H9 (cell line): ENCODE measurements around the gene PPFIA2. TPM values are rescaled to one million over a fixed set of nuclear protein-coding genes. Genes with fewer than 3 reads are reported as not detected.

Experiments used
- DNase-seq: peaks from one replicate; pipeline ENCODE4 v3.0.0-alpha.2; 2017
- H2AFZ ChIP-seq: one replicate; pipeline ENCODE4 v1.6.1; 2013; ENCODE audit warnings: mild to moderate bottlenecking, low read length, control low read depth, moderate library complexity
- H2AK5ac ChIP-seq: 2 replicates; pipeline ENCODE4 v1.6.1; 2013; ENCODE audit warnings: low read length, control low read depth, mixed read lengths; ENCODE audit not compliant: insufficient read length
- H2BK120ac ChIP-seq: one replicate; pipeline ENCODE4 v1.6.1; 2013; ENCODE audit warnings: low read depth, mild to moderate bottlenecking, low read length, control low read depth, inconsistent platforms; ENCODE audit not compliant: poor library complexity, severe bottlenecking
- H2BK12ac ChIP-seq: 2 replicates; pipeline ENCODE4 v1.6.1; 2013; ENCODE audit warnings: low read length, control low read depth, mixed read lengths, low read depth; ENCODE audit not compliant: insufficient read length
- H2BK15ac ChIP-seq: 2 replicates; pipeline ENCODE4 v1.6.1; 2013; ENCODE audit warnings: low read depth, low read length, control low read depth
- H2BK20ac ChIP-seq: one replicate; pipeline ENCODE4 v1.6.1; 2013; ENCODE audit warnings: low read depth, mild to moderate bottlenecking, low read length, control low read depth, inconsistent platforms; ENCODE audit not compliant: poor library complexity, severe bottlenecking
- H2BK5ac ChIP-seq: 2 replicates; pipeline ENCODE4 v1.6.1; 2013; ENCODE audit warnings: low read length, control low read depth, mixed read lengths; ENCODE audit not compliant: insufficient read length
- H3K14ac ChIP-seq: 2 replicates; pipeline ENCODE4 v1.6.1; 2013; ENCODE audit warnings: low read length, control low read depth; ENCODE audit not compliant: insufficient read depth
- H3K18ac ChIP-seq: 2 replicates; pipeline ENCODE4 v1.6.1; 2013; ENCODE audit warnings: low read depth, mild to moderate bottlenecking, mixed read lengths, low read length, control low read depth; ENCODE audit not compliant: insufficient read length
- H3K23ac ChIP-seq: 2 replicates; pipeline ENCODE4 v1.6.1; 2013; ENCODE audit warnings: low read length, control low read depth, mixed read lengths, low read depth; ENCODE audit not compliant: insufficient read length
- H3K23me2 ChIP-seq: 2 replicates; pipeline ENCODE4 v1.6.1; 2013; ENCODE audit warnings: low read depth, mild to moderate bottlenecking, mixed read lengths, low read length, control low read depth; ENCODE audit not compliant: insufficient read length, poor library complexity, severe bottlenecking
- H3K27ac ChIP-seq: 2 replicates; pipeline ENCODE4 v1.5.1; 2013; ENCODE audit warnings: low read length, control low read depth, mixed read lengths, low read depth; ENCODE audit not compliant: insufficient read length
- H3K27me3 ChIP-seq: 2 replicates; pipeline ENCODE4 v1.6.1; 2013; ENCODE audit warnings: low read length, control low read depth, inconsistent platforms; ENCODE audit not compliant: insufficient read depth
- H3K4ac ChIP-seq: 2 replicates; pipeline ENCODE4 v1.6.1; 2013; ENCODE audit warnings: low read depth, mild to moderate bottlenecking, control low read depth, inconsistent platforms, low read length, moderate library complexity
- H3K4me1 ChIP-seq: 2 replicates; pipeline ENCODE4 v1.6.1; 2013; ENCODE audit warnings: low read length, control low read depth, inconsistent platforms; ENCODE audit not compliant: insufficient read depth
- H3K4me2 ChIP-seq: 2 replicates; pipeline ENCODE4 v1.6.1; 2013; ENCODE audit warnings: low read length, control low read depth, mixed read lengths; ENCODE audit not compliant: insufficient read length, insufficient read depth
- H3K56ac ChIP-seq: 2 replicates; pipeline ENCODE4 v1.6.1; 2013; ENCODE audit warnings: low read depth, mild to moderate bottlenecking, mixed read lengths, low read length, control low read depth; ENCODE audit not compliant: insufficient read length
- H3K79me1 ChIP-seq: 2 replicates; pipeline ENCODE4 v1.6.1; 2013; ENCODE audit warnings: low read depth, mild to moderate bottlenecking, moderate library complexity, low read length, control low read depth, inconsistent platforms; ENCODE audit not compliant: insufficient read depth, poor library complexity, severe bottlenecking
- H3K79me2 ChIP-seq: 2 replicates; pipeline ENCODE4 v1.6.1; 2013; ENCODE audit warnings: low read length, control low read depth, inconsistent platforms; ENCODE audit not compliant: insufficient read depth
- H3K9ac ChIP-seq: 2 replicates; pipeline ENCODE4 v1.6.1; 2013; ENCODE audit warnings: low read length, control low read depth, mixed read lengths; ENCODE audit not compliant: insufficient read length; ENCODE audit errors: extremely low read depth
- H3K9me3 ChIP-seq: one replicate; pipeline ENCODE4 v1.6.1; 2013; ENCODE audit warnings: low read depth, low read length, inconsistent platforms; ENCODE audit not compliant: control insufficient read depth
- H3T11ph ChIP-seq: one replicate; pipeline ENCODE4 v1.6.1; 2013; ENCODE audit warnings: mild to moderate bottlenecking, low read length, control low read depth, inconsistent platforms
- H4K20me1 ChIP-seq: one replicate; pipeline ENCODE4 v1.6.1; 2013; ENCODE audit not compliant: control insufficient read depth, insufficient read length, insufficient read depth
- H4K5ac ChIP-seq: 2 replicates; pipeline ENCODE4 v1.6.1; 2013; ENCODE audit warnings: low read depth, mild to moderate bottlenecking, mixed read lengths, low read length, control low read depth; ENCODE audit not compliant: insufficient read length
- H4K8ac ChIP-seq: replicated peaks from 2 replicates; pipeline ENCODE4 v1.6.1; 2013; ENCODE audit warnings: low read length, control low read depth, mixed read lengths, low read depth; ENCODE audit not compliant: insufficient read length
- H4K91ac ChIP-seq: 2 replicates; pipeline ENCODE4 v1.6.1; 2013; ENCODE audit warnings: low read depth, mild to moderate bottlenecking, moderate library complexity, mixed read lengths, low read length, control low read depth; ENCODE audit not compliant: insufficient read length
- H3K27ac Mint-ChIP-seq, 3 experiments: 2 replicates in 2 of 3; 3 replicates in 1 of 3; pipeline ENCODE4 v1.8.0; 2020 to 2021; ENCODE audit warnings: mixed read lengths in 3 of 3, mild to moderate bottlenecking in 1 of 3, moderate library complexity in 1 of 3
- H3K27me3 Mint-ChIP-seq: 2 replicates; pipeline ENCODE4 v1.8.0; 2021; ENCODE audit warnings: low read depth, mild to moderate bottlenecking, moderate library complexity, mixed read lengths
- H3K36me3 Mint-ChIP-seq, 3 experiments: 2 replicates in 2 of 3; 3 replicates in 1 of 3; pipeline ENCODE4 v1.8.0; 2020 to 2021; ENCODE audit warnings: low read depth in 3 of 3, mixed read lengths in 3 of 3; ENCODE audit not compliant: insufficient read depth in 1 of 3
- H3K4me1 Mint-ChIP-seq, 2 experiments: 2 replicates each; pipeline ENCODE4 v1.8.0; 2020; ENCODE audit warnings: mixed read lengths in 2 of 2
- H3K4me3 Mint-ChIP-seq, 2 experiments: 2 replicates in 1 of 2; 3 replicates in 1 of 2; pipeline ENCODE4 v1.8.0; 2020 to 2021; ENCODE audit warnings: mild to moderate bottlenecking in 2 of 2, mixed read lengths in 2 of 2, moderate library complexity in 1 of 2
- H3K9me3 Mint-ChIP-seq, 2 experiments: 2 replicates in 1 of 2; 3 replicates in 1 of 2; pipeline ENCODE4 v1.8.0; 2020; ENCODE audit warnings: mild to moderate bottlenecking in 2 of 2, mixed read lengths in 2 of 2, moderate library complexity in 1 of 2
- CTCF ChIP-seq: fragments of 200-600 bp; sonication (generic); conservative IDR thresholded peaks from 3 replicates; pipeline ENCODE4 v1.8.0; 2021; ENCODE audit warnings: antibody characterized with exemption, mild to moderate bottlenecking
- WGBS: extraction: QIAGEN DNeasy Blood & Tissue Kit; methylation state at CpG from one replicate; pipeline ENCODE4 v1.1.7; 2013; ENCODE audit warnings: missing lambda C conversion rate, low lambda C conversion rate, mixed read lengths; ENCODE audit not compliant: insufficient read length; ENCODE audit errors: extremely low coverage; 5-methylcytosine and 5-hydroxymethylcytosine counted together
- total RNA-seq: library from RNA; stranded (reverse); gene quantifications from 2 replicates; pipeline ENCODE4 v1.2.1, GENCODE V29; 2021

PPFIA2 gene
- total RNA-seq, 1 experiment from 2014 or later: 1.3 TPM

GRCh38 chr12:81588235-81589008, 170.7 kb downstream of the PPFIA2 start:
- Histone ChIP-seq H3K79me2 (no peaks in the 10 kb centered on the region), H3K27me3 (no peaks in the 10 kb centered on the region), H3K14ac (no peak overlapping the region), H3K56ac (no peak overlapping the region), H4K20me1 (no peaks in the 10 kb centered on the region), H2BK120ac (no peak overlapping the region), H4K8ac (no peak overlapping the region), H3K23me2 (no peaks in the 10 kb centered on the region), H2BK20ac (no peak overlapping the region), H4K5ac (no peak overlapping the region), H3K4me2 (no peak overlapping the region), H3K18ac (no peak overlapping the region), H3K79me1 (no peaks in the 10 kb centered on the region), H3K4me1 (no peaks in the 10 kb centered on the region), H3K9ac (no peak overlapping the region), H3T11ph (no peak overlapping the region), H3K27ac (no peak overlapping the region), H3K9me3 (no peaks in the 10 kb centered on the region), H2BK5ac (no peak overlapping the region), H3K23ac (no peak overlapping the region), H2BK12ac (no peak overlapping the region), H2AFZ (no peak overlapping the region), H2BK15ac (no peak overlapping the region), H3K4ac (no peak overlapping the region), H4K91ac (no peak overlapping the region), H2AK5ac (no peak overlapping the region)
- peaks cover 16 to 21% of the 10 kb centered on the region in 2 experiments for H3K9me3 Mint-ChIP-seq
- TF ChIP-seq CTCF: no peak
- no peak overlapping the region for H3K4me3 Mint-ChIP-seq
- no peak for DNase-seq
- H3K4me1 Mint-ChIP-seq: no peaks in the 10 kb centered on the region
- no CpG with 5 or more reads among the region's 1 CpG for WGBS
- no peaks in the 10 kb centered on the region for H3K27me3 Mint-ChIP-seq
- H3K27ac Mint-ChIP-seq: no peak overlapping the region
- H3K36me3 Mint-ChIP-seq: peaks cover 8 to 17% (median 15%) of the 10 kb centered on the region in 3 experiments; a peak in 6 of 7 replicates
